Measurements from ENCODE around the gene STX8. TPM values are rescaled to one million over a fixed set of nuclear protein-coding genes. Genes with fewer than 3 reads are reported as not detected.

STX8 gene
- total and polyA plus RNA-seq, 7 donors, result 40.4 to 104 (median 72.6) TPM

DNA sequence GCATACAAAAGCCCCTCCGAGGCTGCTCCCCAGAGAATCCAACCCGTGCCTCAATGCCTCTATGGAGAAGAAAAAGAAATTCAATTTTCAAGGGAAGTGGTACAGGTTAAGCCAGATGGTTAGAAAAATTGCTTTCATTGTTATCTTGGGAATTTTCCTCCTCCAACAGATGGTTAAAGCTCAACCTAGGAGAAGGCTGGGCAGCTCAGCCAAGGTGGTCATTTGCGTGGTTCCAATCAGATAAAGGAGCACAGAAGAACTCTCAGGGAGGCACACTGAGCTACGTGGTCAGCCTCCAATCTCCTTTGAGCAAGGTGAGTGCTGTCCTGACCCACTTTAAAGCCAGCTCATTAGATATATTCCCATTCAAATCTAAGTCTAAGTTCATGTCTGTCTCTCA is 106.7 kb downstream of the STX8 start:
- Histone ChIP-seq H3K36me3 (no peaks in the 10 kb centered on the region), H3K4me3 (no peak overlapping the region), H3K9me3 (no peaks in the 10 kb centered on the region), H3K27me3 (no peaks in the 10 kb centered on the region), H3K4me1 (peaks cover 0 to 15% (median 6%) of the 10 kb centered on the region in 4 donors), H3K27ac (no peak overlapping the region)
- 96 to 97% methylated on average over 4 of the region's 4 CpGs for whole genome bisulfite sequencing, 2 donors
- DNase-seq, result no peak
- intact Hi-C loops (cut with DNase I), result no loop called here
- no peak for TF ChIP-seq POLR2AphosphoS5 (IDR thresholded peaks at IDR 0.05)
- no peak for TF ChIP-seq POLR2A (IDR thresholded peaks at IDR 0.05)
- TF ChIP-seq EP300 (IDR thresholded peaks at IDR 0.05), result no peak
- TF ChIP-seq, protein P1, sequence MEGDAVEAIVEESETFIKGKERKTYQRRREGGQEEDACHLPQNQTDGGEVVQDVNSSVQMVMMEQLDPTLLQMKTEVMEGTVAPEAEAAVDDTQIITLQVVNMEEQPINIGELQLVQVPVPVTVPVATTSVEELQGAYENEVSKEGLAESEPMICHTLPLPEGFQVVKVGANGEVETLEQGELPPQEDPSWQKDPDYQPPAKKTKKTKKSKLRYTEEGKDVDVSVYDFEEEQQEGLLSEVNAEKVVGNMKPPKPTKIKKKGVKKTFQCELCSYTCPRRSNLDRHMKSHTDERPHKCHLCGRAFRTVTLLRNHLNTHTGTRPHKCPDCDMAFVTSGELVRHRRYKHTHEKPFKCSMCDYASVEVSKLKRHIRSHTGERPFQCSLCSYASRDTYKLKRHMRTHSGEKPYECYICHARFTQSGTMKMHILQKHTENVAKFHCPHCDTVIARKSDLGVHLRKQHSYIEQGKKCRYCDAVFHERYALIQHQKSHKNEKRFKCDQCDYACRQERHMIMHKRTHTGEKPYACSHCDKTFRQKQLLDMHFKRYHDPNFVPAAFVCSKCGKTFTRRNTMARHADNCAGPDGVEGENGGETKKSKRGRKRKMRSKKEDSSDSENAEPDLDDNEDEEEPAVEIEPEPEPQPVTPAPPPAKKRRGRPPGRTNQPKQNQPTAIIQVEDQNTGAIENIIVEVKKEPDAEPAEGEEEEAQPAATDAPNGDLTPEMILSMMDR (IDR thresholded peaks at IDR 0.05), result no peak

DNA sequence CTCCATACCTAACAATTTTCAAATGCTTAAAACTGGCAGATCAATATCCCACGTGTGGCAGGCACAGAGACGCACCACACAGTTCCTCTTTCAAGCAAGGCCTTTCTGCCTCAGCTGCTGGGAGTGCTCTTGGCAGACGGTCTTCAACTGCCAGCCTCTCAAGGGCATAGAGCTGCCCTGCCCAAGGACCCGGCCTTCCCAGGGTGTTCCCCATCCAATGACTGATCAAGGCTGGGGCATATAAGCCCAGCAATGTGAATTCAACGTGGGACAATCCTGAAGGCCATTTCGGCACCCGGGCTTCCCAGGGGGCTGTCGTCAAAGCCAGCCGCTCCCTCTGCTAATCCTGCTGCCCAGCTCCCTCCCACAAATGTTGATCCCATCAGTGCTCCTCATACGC is 107.1 kb downstream of the STX8 start:
- H3K4me1 ChIP-seq, result peaks cover 0 to 16% (median 6%) of the 10 kb centered on the region in 4 donors

DNA sequence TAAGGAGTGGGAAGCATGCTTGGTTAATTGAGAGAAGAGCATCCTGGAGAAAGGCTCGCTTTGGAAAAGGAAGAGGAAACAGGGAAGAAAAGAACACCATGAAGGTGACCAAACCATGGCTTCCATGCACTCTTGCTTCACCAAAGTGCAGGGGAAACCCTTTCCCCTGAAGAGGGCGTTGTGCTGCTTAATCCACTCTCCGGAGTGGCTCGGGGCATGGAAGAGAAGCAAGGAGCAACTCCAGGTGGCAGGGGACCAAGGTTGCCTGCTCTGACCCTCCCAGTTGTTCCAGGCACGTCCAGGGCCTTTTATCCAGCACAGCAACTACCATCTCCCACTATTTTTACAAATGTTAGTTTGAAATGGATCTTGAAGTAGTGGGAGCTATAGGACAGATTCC is 108.1 kb downstream of the STX8 start:
- intact Hi-C loops (cut with DNase I), result no loop called here
- DNase-seq, result no peak
- Histone ChIP-seq H3K9me3 (no peaks in the 10 kb centered on the region), H3K4me3 (no peak overlapping the region), H3K36me3 (no peaks in the 10 kb centered on the region), H3K27ac (no peak overlapping the region), H3K4me1 (peaks cover 0 to 16% (median 6%) of the 10 kb centered on the region in 4 donors), H3K27me3 (no peaks in the 10 kb centered on the region)
- TF ChIP-seq POLR2AphosphoS5 (IDR thresholded peaks at IDR 0.05) (no peak), POLR2A (IDR thresholded peaks at IDR 0.05) (no peak), EP300 (IDR thresholded peaks at IDR 0.05) (no peak)
- TF ChIP-seq, protein P1 (IDR thresholded peaks at IDR 0.05), result no peak
- 85 to 94% methylated on average over 5 of the region's 5 CpGs for WGBS, 2 donors

More for the DNA sequence above, 107.1 kb downstream of the STX8 start:
- no peak for DNase-seq
- intact Hi-C loops (cut with DNase I), result no loop called here
- Histone ChIP-seq H3K27ac (no peak overlapping the region), H3K9me3 (no peaks in the 10 kb centered on the region), H3K27me3 (no peaks in the 10 kb centered on the region), H3K36me3 (no peaks in the 10 kb centered on the region), H3K4me3 (no peak overlapping the region)
- TF ChIP-seq, protein P1 (IDR thresholded peaks at IDR 0.05), result no peak
- TF ChIP-seq POLR2A (IDR thresholded peaks at IDR 0.05), result no peak
- WGBS, 2 donors, result 87 to 95% methylated on average over 10 of the region's 10 CpGs

DNA sequence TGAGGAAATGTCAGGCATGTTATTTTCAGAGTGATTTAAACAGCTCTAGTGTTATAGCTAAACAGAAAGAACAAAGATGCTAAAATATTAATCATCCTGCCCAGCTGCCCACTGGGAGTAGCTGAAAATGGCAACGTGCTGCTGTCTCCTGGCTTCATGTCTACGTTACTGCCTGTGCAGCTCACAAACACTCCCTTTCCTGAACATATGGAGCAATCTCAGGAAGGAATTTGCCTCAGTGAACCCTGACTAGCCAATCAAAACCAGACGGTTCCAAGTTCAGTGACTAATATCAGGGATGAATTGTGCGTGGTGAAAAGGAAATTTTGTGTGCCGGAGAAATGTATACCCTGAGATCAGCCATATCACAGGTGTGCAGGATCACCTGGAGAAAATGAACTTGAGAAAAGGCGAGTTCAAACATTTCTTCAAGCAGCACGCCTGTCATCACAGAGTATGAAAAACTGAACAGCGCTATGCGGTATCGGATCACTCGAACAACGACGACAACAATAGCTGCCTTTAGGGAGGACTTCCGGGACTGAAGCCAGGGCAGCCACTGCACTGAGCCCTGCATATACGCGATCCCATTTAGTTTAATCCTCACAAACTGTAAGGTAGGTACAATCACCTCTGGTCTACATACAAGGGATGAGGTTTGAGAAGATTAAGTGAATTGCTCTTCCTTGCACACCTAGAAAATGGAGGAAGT is 110.3 kb downstream of the STX8 start:
- Histone ChIP-seq H3K4me1 (peaks cover 0 to 16% (median 6%) of the 10 kb centered on the region in 4 donors), H3K27ac (peak overlapping the region in 1 of 4 donors; percentile 68), H3K9me3 (no peaks in the 10 kb centered on the region), H3K27me3 (no peaks in the 10 kb centered on the region), H3K36me3 (no peaks in the 10 kb centered on the region), H3K4me3 (no peak overlapping the region)
- DNase-seq, result no peak
- no peak for TF ChIP-seq EP300 (IDR thresholded peaks at IDR 0.05)
- TF ChIP-seq POLR2AphosphoS5 (IDR thresholded peaks at IDR 0.05), result no peak
- no peak for TF ChIP-seq POLR2A (IDR thresholded peaks at IDR 0.05)
- TF ChIP-seq, protein P1 (IDR thresholded peaks at IDR 0.05), result no peak
- 87 to 91% methylated on average over 16 of the region's 16 CpGs for WGBS, 2 donors
- intact Hi-C loops (cut with DNase I), result no loop called here

DNA sequence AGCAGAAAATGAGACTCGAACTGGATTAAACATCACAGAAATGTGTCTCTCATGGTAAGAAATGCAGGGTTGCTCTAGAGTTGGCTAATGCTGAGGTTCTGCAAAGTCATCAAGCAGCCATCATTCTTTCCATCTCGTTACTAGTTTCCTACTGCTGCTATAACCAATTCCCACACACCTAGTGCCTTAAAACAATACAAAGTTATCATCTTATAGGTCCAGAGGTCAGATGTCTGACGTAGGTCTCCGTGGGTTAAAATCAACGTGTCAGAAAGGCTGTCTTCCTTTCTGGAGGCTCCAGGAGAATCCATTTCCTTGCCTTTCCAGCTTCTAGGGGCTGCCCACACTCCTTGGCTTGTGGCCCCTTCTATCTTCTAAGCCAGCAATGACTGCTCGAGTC is 118.6 kb downstream of the STX8 start:
- WGBS, 2 donors, result 53 to 86% methylated on average over 6 of the region's 6 CpGs
- no peaks in the 10 kb centered on the region for H3K9me3 ChIP-seq
- peak overlapping the region in 1 of 4 donors; percentile 17 for H3K27ac ChIP-seq
- TF ChIP-seq EP300 (IDR thresholded peaks at IDR 0.05), result no peak
- no peak for TF ChIP-seq POLR2AphosphoS5 (IDR thresholded peaks at IDR 0.05)
- no peak for TF ChIP-seq POLR2A (IDR thresholded peaks at IDR 0.05)
- TF ChIP-seq, protein P1 (IDR thresholded peaks at IDR 0.05), result no peak
- H3K4me3 ChIP-seq, result no peak overlapping the region
- no peaks in the 10 kb centered on the region for H3K27me3 ChIP-seq
- H3K4me1 ChIP-seq, result no peaks in the 10 kb centered on the region
- intact Hi-C loops (cut with DNase I), result no loop called here
- DNase-seq, result no peak
- no peaks in the 10 kb centered on the region for H3K36me3 ChIP-seq
